Body of pancreas (tissue), 4 donors: ENCODE measurements around the gene TRIM25.

Experiments
- CTCF ChIP-seq, 7 experiments: fragments of 450-650 bp in 4 of 7; fragments of 200-600 bp in 3 of 7; sonication (generic) in 3 of 7; IDR thresholded peaks; one replicate each; pipeline ENCODE4 v1.5.1; 2016 to 2019; ENCODE audit warnings: antibody characterized with exemption in 7 of 7
- POLR2A ChIP-seq, 3 donors: fragments of 450-650 bp; IDR thresholded peaks; one replicate each; pipeline ENCODE4 v1.6.1; 2016; ENCODE audit warnings: antibody characterized with exemption in 3 of 3, mild to moderate bottlenecking in 2 of 3

DNA sequence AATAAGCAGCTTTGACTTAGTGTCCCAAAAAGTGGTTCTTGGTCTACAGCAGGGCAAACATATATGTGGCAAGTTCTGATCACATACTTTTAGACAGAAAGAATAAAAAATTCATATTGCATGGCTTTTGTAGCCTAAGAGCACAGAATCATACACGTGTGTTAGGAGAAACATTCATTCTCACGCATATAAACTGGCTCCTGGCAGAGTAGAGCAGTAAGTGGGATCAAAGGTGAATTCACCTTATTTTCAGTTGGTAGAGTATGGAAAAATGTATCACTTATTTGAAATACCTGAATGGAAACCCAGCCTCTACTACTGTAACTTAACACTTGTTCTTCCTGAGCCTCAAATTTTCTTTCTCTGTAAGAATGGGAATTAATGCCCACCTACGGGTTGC is 45.1 kb downstream of the TRIM25 start:
- TF ChIP-seq CTCF (IDR thresholded peaks at IDR 0.05) (no peak), POLR2A (IDR thresholded peaks at IDR 0.05) (no peak)
